HepG2 (cell line): Measurements from ENCODE around the gene INTS14. TPM values are rescaled to one million over a fixed set of nuclear protein-coding genes. Genes with fewer than 3 reads are reported as not detected.

ENCODE experiments used
- FOXK1 ChIP-seq: sonication (generic); formaldehyde crosslinking; IDR thresholded peaks from 2 replicates; pipeline ENCODE4 v1.4.0; 2020; ENCODE audit warnings: low read depth, missing genetic modification reagents, borderline replicate concordance
- HBP1 ChIP-seq: IDR thresholded peaks from 2 replicates; pipeline ENCODE4 v1.6.1; 2016; ENCODE audit warnings: low read depth, control low read depth
- KLF13 ChIP-seq: sonication (generic); formaldehyde crosslinking; IDR thresholded peaks from 2 replicates; pipeline ENCODE4 v1.4.0; 2020; ENCODE audit warnings: mild to moderate bottlenecking, missing genetic modification reagents
- MAFG ChIP-seq: sonication (generic); formaldehyde crosslinking; IDR thresholded peaks from 2 replicates; pipeline ENCODE4 v1.5.1; 2020; ENCODE audit warnings: mild to moderate bottlenecking, missing genetic modification reagents
- NR2C2 ChIP-seq: sonication (generic); formaldehyde crosslinking; IDR thresholded peaks from 2 replicates; pipeline ENCODE4 v1.4.0; 2020; ENCODE audit warnings: missing genetic modification reagents, mild to moderate bottlenecking, moderate library complexity, borderline replicate concordance
- PHF5A ChIP-seq: IDR thresholded peaks from one replicate; pipeline ENCODE4 v1.6.1; 2018; ENCODE audit warnings: low read depth, missing genetic modification reagents; ENCODE audit not compliant: unreplicated experiment
- RFXANK ChIP-seq: IDR thresholded peaks from 2 replicates; pipeline ENCODE4 v1.6.1; 2016
- SAP130 ChIP-seq: IDR thresholded peaks from 2 replicates; pipeline ENCODE4 v1.6.1; 2016; ENCODE audit warnings: low read depth
- SNRNP70 ChIP-seq: fragments of 200-400 bp; formaldehyde crosslinking; IDR thresholded peaks from 2 replicates; pipeline ENCODE4 v1.6.1; 2017; ENCODE audit warnings: mild to moderate bottlenecking, low read depth, low read length, moderate library complexity
- SP1 ChIP-seq, 2 experiments: fragments of 450-650 bp in 1 of 2; sonication (generic) in 1 of 2; formaldehyde crosslinking in 1 of 2; IDR thresholded peaks; 2 replicates each; pipeline versions ENCODE4 v1.4.0 to v1.6.1; 2016 to 2020; ENCODE audit warnings: missing genetic modification reagents in 1 of 2
- ZBTB10 ChIP-seq: sonication (generic); formaldehyde crosslinking; IDR thresholded peaks from 2 replicates; pipeline ENCODE4 v1.4.0; 2020; ENCODE audit warnings: missing genetic modification reagents, borderline replicate concordance
- ZFP1 ChIP-seq: IDR thresholded peaks from 2 replicates; pipeline ENCODE4 v1.6.1; 2016
- ZMAT3 ChIP-seq: sonication (generic); formaldehyde crosslinking; conservative IDR thresholded peaks from 2 replicates; pipeline ENCODE4 v1.7.0; 2021; ENCODE audit warnings: missing genetic modification reagents
- ZNF101 ChIP-seq: sonication (generic); formaldehyde crosslinking; IDR thresholded peaks from 2 replicates; pipeline ENCODE4 v1.4.0; 2020; ENCODE audit warnings: mild to moderate bottlenecking, low read depth, missing genetic modification reagents, borderline replicate concordance
- ZNF292 ChIP-seq: sonication (generic); formaldehyde crosslinking; IDR thresholded peaks from 2 replicates; pipeline ENCODE4 v1.8.1; 2022; ENCODE audit warnings: mild to moderate bottlenecking, low read depth, missing genetic modification reagents, borderline replicate concordance
- ZNF34 ChIP-seq: sonication (generic); formaldehyde crosslinking; IDR thresholded peaks from 2 replicates; pipeline ENCODE4 v1.4.0; 2020; ENCODE audit warnings: mild to moderate bottlenecking, missing genetic modification reagents, borderline replicate concordance
- ZNF484 ChIP-seq: sonication (generic); formaldehyde crosslinking; IDR thresholded peaks from 2 replicates; pipeline ENCODE4 v1.5.1; 2020; ENCODE audit warnings: mild to moderate bottlenecking, low read depth, missing genetic modification reagents, borderline replicate concordance
- ZNF740 ChIP-seq: sonication (generic); formaldehyde crosslinking; IDR thresholded peaks from 2 replicates; pipeline ENCODE4 v1.4.0; 2020; ENCODE audit warnings: missing genetic modification reagents
- polyA plus RNA-seq, 8 experiments: library from polyadenylated mRNA; depleted of rRNA in 3 of 8; stranded (reverse) in 7 of 8; unstranded in 1 of 8; fragments of >200 nt; fragmentation: Illumina TruSeq in 4 of 8; extraction: Trizol in 4 of 8; gene quantifications; 2 replicates each; pipeline versions ENCODE4 v1.2.1 to v1.2.3, GENCODE V29; 2011 to 2016; ENCODE audit warnings: low read depth in 4 of 8, missing spikeins in 1 of 8, mixed read lengths in 1 of 8; ENCODE audit not compliant: insufficient read depth in 1 of 8
- total RNA-seq, 5 experiments: library from RNA; depleted of rRNA; stranded (reverse); fragments of >200 nt; fragmentation: Illumina TruSeq; extraction: Trizol; gene quantifications; 2 replicates each; pipeline ENCODE4 v1.2.3, GENCODE V29; 2016; ENCODE audit warnings: low read depth in 1 of 5
- TF ChIP-seq, protein P1 (sequence below): sonication (generic); formaldehyde crosslinking; conservative IDR thresholded peaks from 2 replicates; pipeline ENCODE4 v1.8.1; 2023; ENCODE audit warnings: missing genetic modification reagents
- TF ChIP-seq, protein P2 (sequence below): sonication (generic); formaldehyde crosslinking; IDR thresholded peaks from 2 replicates; pipeline ENCODE4 v1.5.0; 2020; ENCODE audit warnings: missing genetic modification reagents, mild to moderate bottlenecking, borderline replicate concordance
- TF ChIP-seq, protein P3 (sequence below): sonication (generic); formaldehyde crosslinking; IDR thresholded peaks from 2 replicates; pipeline ENCODE4 v1.8.0; 2022; ENCODE audit warnings: missing genetic modification reagents, low read depth, mild to moderate bottlenecking, borderline replicate concordance

The INTS14 gene
- total and polyA plus RNA-seq, 2 of the 13 experiments (the other 11 are each of a cell fraction or from before 2014, with no cell fraction given) = 41.4 to 52.0 TPM

DNA sequence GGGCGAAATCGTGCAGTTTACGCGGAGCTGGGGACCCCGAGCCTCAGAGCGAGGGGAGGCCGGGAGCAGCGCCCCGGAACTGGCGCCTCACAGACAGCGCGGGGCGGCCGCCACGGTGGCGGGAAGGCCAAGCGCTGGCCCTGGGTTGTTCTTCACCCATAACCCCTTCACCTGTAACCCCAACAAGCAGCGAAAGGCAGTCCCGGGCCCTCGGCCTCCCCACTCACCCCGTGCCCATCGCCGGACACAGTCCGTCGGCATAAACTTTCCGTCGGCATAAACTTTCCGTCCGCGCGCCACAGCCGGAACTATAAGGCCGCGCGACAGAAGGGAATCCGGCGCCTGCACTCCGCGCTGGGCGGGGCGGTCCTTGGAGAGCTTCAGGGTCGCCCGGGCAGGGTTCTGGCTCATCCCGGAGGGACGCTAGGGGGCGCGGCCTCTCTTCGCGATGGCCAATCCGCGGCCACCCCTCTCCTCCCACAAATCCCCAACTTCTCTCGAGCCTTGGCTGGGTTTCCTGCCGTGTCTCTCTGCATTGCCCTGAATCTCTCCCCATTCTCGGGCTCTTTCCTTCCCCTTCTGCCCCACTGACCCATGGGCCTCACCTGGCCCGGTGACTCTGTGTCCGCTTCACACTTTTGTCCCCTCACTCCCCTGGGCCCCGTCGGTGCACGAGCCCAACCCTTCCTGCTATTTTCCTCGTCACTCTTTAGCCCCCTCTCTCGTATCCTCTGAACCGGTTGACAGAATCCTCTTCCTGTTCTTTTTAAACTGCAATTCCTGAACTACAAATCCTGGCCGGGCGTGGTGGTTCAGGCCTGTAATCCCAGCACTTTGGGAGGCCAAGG, at the start of gene INTS14 (continued):
- TF ChIP-seq, protein P1, sequence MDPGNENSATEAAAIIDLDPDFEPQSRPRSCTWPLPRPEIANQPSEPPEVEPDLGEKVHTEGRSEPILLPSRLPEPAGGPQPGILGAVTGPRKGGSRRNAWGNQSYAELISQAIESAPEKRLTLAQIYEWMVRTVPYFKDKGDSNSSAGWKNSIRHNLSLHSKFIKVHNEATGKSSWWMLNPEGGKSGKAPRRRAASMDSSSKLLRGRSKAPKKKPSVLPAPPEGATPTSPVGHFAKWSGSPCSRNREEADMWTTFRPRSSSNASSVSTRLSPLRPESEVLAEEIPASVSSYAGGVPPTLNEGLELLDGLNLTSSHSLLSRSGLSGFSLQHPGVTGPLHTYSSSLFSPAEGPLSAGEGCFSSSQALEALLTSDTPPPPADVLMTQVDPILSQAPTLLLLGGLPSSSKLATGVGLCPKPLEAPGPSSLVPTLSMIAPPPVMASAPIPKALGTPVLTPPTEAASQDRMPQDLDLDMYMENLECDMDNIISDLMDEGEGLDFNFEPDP = no peak
- TF ChIP-seq NR2C2 (CRISPR knock-in tag) = peak; percentile 91
- TF ChIP-seq, protein P2, sequence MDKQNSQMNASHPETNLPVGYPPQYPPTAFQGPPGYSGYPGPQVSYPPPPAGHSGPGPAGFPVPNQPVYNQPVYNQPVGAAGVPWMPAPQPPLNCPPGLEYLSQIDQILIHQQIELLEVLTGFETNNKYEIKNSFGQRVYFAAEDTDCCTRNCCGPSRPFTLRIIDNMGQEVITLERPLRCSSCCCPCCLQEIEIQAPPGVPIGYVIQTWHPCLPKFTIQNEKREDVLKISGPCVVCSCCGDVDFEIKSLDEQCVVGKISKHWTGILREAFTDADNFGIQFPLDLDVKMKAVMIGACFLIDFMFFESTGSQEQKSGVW = no peak
- peak; percentile 50 for TF ChIP-seq PHF5A (CRISPR knock-in tag)
- 0 out of 2 replicates have a peak, but pooled peaks have one; percentile 20 for TF ChIP-seq KLF13 (CRISPR knock-in tag)
- TF ChIP-seq, protein P3, sequence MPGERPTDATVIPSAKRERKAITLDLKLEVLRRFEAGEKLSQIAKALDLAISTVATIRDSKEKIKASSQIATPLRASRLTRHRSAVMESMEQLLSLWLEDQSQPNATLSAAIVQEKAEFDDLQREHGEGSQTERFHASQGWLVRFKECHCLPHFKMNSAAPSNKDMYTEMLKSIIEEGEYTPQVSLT (CRISPR knock-in tag) = 0 out of 2 replicates have a peak, but pooled peaks have one; percentile 51
- peak; percentile 91 for TF ChIP-seq ZBTB10
- peak; percentile 86; the same call in 1 of the 2 replicates for TF ChIP-seq RFXANK (CRISPR knock-in tag)
- TF ChIP-seq HBP1 (CRISPR knock-in tag) = peak; percentile 96
- no peak for TF ChIP-seq ZNF484 (CRISPR knock-in tag)
- TF ChIP-seq ZNF292 (CRISPR knock-in tag) = peak; percentile 68; the same call in 1 of the 2 replicates
- TF ChIP-seq ZNF34 (CRISPR knock-in tag) = peak; percentile 85; the same call in 1 of the 2 replicates
- TF ChIP-seq ZFP1 (CRISPR knock-in tag) = peak; percentile 95
- peak; percentile 98 for TF ChIP-seq FOXK1 (CRISPR knock-in tag)
- TF ChIP-seq ZMAT3 (CRISPR knock-in tag) = peak; percentile 96
- TF ChIP-seq SP1 (IDR thresholded peaks at IDR 0.05) = no peak
- TF ChIP-seq SP1 (CRISPR knock-in tag; IDR thresholded peaks at IDR 0.05) = peak; percentile 96
- TF ChIP-seq SNRNP70 = no peak
- 0 out of 2 replicates have a peak, but pooled peaks have one; percentile 30 for TF ChIP-seq ZNF740 (CRISPR knock-in tag)
- TF ChIP-seq MAFG (CRISPR knock-in tag) = no peak
- TF ChIP-seq SAP130 (CRISPR knock-in tag) = peak; percentile 91
- peak; percentile 77; the same call in 1 of the 2 replicates for TF ChIP-seq ZNF101
